K562 (cell line): ENCODE data around the gene ADGRA1. TPM values are rescaled to one million over a fixed set of nuclear protein-coding genes. Genes with fewer than 3 reads are reported as not detected.

Experiments used
- ATAC-seq: fragments of 200-7000 bp; cut with Tn5 transposase; 3 replicates; pipeline ENCODE4 v1.9.1; 2020; ENCODE audit warnings: moderate library complexity
- BruUV-seq: library from RNA; stranded (reverse); fragments of 400-500 nt; replicated peaks from 2 replicates; lab custom pipeline; 2021; lab: Mats Ljungman, UMichigan
- CTCF ChIA-PET: fragments of 300-600 bp; formaldehyde crosslinking; extraction: SDS; loops from one replicate; lab custom pipeline; 2021; ENCODE audit warnings: low intra/inter-chr PET ratio; lab: Yijun Ruan, JAX
- POLR2A ChIA-PET: fragments of 300-600, 350-650 bp; sonication (Branson Sonifier 250); formaldehyde crosslinking; extraction: SDS; loops from one replicate; lab custom pipeline; 2021; ENCODE audit warnings: antibody characterized with exemption, inconsistent platforms; lab: Yijun Ruan, JAX
- DNase-seq, 4 experiments: peaks; one replicate each; pipeline versions ENCODE4 v3.0.0 to v3.0.0-alpha.2; 2011 to 2018; ENCODE audit warnings: low spot score in 3 of 4, mixed read lengths in 3 of 4; ENCODE audit errors: extremely low read depth in 1 of 4
- FAIRE-seq: peaks from 2 replicates; lab custom pipeline; 2011; peaks lifted over from hg19 to GRCh38; lab: Jason Lieb, UNC
- H2AFZ ChIP-seq: 2 replicates; pipeline ENCODE4 v1.6.0; 2011; ENCODE audit warnings: low read depth, low read length, control low read depth, inconsistent platforms
- H3K27ac ChIP-seq: fragments of 200-600 bp; 3 replicates; pipeline ENCODE4 v1.8.0; 2011; ENCODE audit warnings: low read depth, mild to moderate bottlenecking, control low read depth, inconsistent platforms, low read length, moderate library complexity, mixed read lengths; ENCODE audit errors: extremely low read depth
- H3K27me3 ChIP-seq, 2 experiments: fragments of 300-600 bp in 1 of 2; 2 replicates in 1 of 2; 3 replicates in 1 of 2; pipeline versions ENCODE4 v1.6.0 to v1.8.0; 2011; ENCODE audit warnings: inconsistent platforms in 2 of 2, low read length in 2 of 2, mild to moderate bottlenecking in 1 of 2, mixed read lengths in 1 of 2, moderate library complexity in 1 of 2; ENCODE audit not compliant: control insufficient read depth in 2 of 2, insufficient read depth in 2 of 2
- H3K36me3 ChIP-seq: fragments of 300-600 bp; 3 replicates; pipeline ENCODE4 v1.8.0; 2011; ENCODE audit warnings: mild to moderate bottlenecking, low read length, inconsistent platforms; ENCODE audit not compliant: control insufficient read depth, insufficient read depth
- H3K4me1 ChIP-seq, 2 experiments: fragments of 200-600 bp in 1 of 2; replicated peaks in 1 of 2; 2 replicates in 1 of 2; 3 replicates in 1 of 2; pipeline versions ENCODE4 v1.5.1 to v1.8.0; 2011; ENCODE audit warnings: inconsistent platforms in 2 of 2, low read length in 2 of 2, mild to moderate bottlenecking in 1 of 2, mixed read lengths in 1 of 2, moderate library complexity in 1 of 2; ENCODE audit not compliant: control insufficient read depth in 2 of 2, insufficient read depth in 2 of 2
- H3K4me2 ChIP-seq: 2 replicates; pipeline ENCODE4 v1.6.1; 2011; ENCODE audit warnings: low read length, control low read depth, inconsistent platforms, mixed read lengths; ENCODE audit not compliant: insufficient read depth
- H3K4me3 ChIP-seq: fragments of 200-600 bp; sonication (generic), shearing (Covaris generic); 2 replicates; pipeline ENCODE4 v1.5.1; 2016; ENCODE audit warnings: control low read depth, inconsistent platforms
- H3K79me2 ChIP-seq: fragments of 200-600 bp; 3 replicates; pipeline ENCODE4 v1.8.0; 2011; ENCODE audit warnings: low read length, inconsistent platforms; ENCODE audit not compliant: control insufficient read depth, insufficient read depth
- H3K9ac ChIP-seq, 2 experiments: 2 replicates each; pipeline versions ENCODE4 v1.6.0 to v1.6.1; 2011; ENCODE audit warnings: low read depth in 2 of 2, low read length in 2 of 2, control low read depth in 1 of 2, inconsistent platforms in 1 of 2, mild to moderate bottlenecking in 1 of 2, mixed read lengths in 1 of 2; ENCODE audit not compliant: insufficient read depth in 1 of 2
- H3K9me1 ChIP-seq: one replicate; pipeline ENCODE4 v1.6.0; 2011; ENCODE audit warnings: inconsistent platforms, mild to moderate bottlenecking, low read length, moderate library complexity; ENCODE audit not compliant: control insufficient read depth, insufficient read depth
- H3K9me3 ChIP-seq: replicated peaks from 2 replicates; pipeline ENCODE4 v1.5.1; 2011; ENCODE audit warnings: low read depth, low read length, inconsistent platforms; ENCODE audit not compliant: control insufficient read depth, insufficient read depth
- H4K20me1 ChIP-seq: replicated peaks from 2 replicates; pipeline ENCODE4 v1.6.1; 2011; ENCODE audit warnings: low read length, inconsistent platforms, mixed read lengths; ENCODE audit not compliant: control insufficient read depth, insufficient read depth
- BCOR ChIP-seq: fragments of 450-650 bp; IDR thresholded peaks from 2 replicates; pipeline ENCODE4 v1.6.1; 2016
- BRF1 ChIP-seq: IDR thresholded peaks from 3 replicates; pipeline ENCODE4 v1.6.1; 2011; ENCODE audit warnings: borderline replicate concordance, mild to moderate bottlenecking; ENCODE audit not compliant: insufficient read length; ENCODE audit errors: extremely low read depth
- FOSL1 ChIP-seq: fragments of 200-800 bp; sonication (Bioruptor generic); conservative IDR thresholded peaks from 2 replicates; pipeline ENCODE4 v1.6.1; 2016; ENCODE audit warnings: missing genetic modification characterization, missing compliant biosample characterization
- GATAD2B ChIP-seq: fragments of 450-650 bp; IDR thresholded peaks from 2 replicates; pipeline ENCODE4 v1.6.1; 2017; ENCODE audit warnings: mild to moderate bottlenecking, borderline replicate concordance
- KLF13 ChIP-seq: fragments of 450-650 bp; IDR thresholded peaks from 2 replicates; pipeline ENCODE4 v1.6.1; 2016; ENCODE audit warnings: missing genetic modification characterization, low read depth, mild to moderate bottlenecking, missing compliant biosample characterization, moderate library complexity, borderline replicate concordance
- NR4A1 ChIP-seq, 2 experiments: fragments of 250-450 bp in 1 of 2; fragments of 450-650 bp in 1 of 2; sonication (Bioruptor Pico) in 1 of 2; IDR thresholded peaks; 2 replicates each; pipeline versions ENCODE4 v1.4.0 to v1.6.1; 2016 to 2020; ENCODE audit warnings: mild to moderate bottlenecking in 2 of 2, missing compliant biosample characterization in 1 of 2, missing genetic modification characterization in 1 of 2, moderate library complexity in 1 of 2
- POLR2AphosphoS2 ChIP-seq: IDR thresholded peaks from 2 replicates; pipeline ENCODE4 v1.6.1; 2012; ENCODE audit warnings: low read length, improper control_type of control experiment
- RBM25 ChIP-seq: fragments of 200-400 bp; formaldehyde crosslinking; IDR thresholded peaks from 2 replicates; pipeline ENCODE4 v1.6.1; 2018; ENCODE audit warnings: low read length, low read depth, moderate library complexity; ENCODE audit not compliant: severe bottlenecking
- ZNF146 ChIP-seq: IDR thresholded peaks from one replicate; pipeline ENCODE4 v1.6.1; 2018; ENCODE audit warnings: missing compliant biosample characterization; ENCODE audit not compliant: unreplicated experiment
- WGBS: fragments of 100-300 bp; shearing (Covaris generic); methylation state at CpG from one replicate; pipeline ENCODE4 v1.1.6; 2016; ENCODE audit warnings: low coverage, mixed read lengths; ENCODE audit not compliant: insufficient coverage; ENCODE audit errors: missing lambda C conversion rate; 5-methylcytosine and 5-hydroxymethylcytosine counted together
- in situ Hi-C: fragments of 300-500 bp; cut with MboI; formaldehyde crosslinking; loops from 4 replicates; pipeline ENCODE4 v1.15.0; 2018; ENCODE audit warnings: inconsistent platforms, mixed read lengths
- intact Hi-C: fragments of 100-400 bp; cut with micrococcal nuclease; formaldehyde crosslinking; loops from 2 replicates; pipeline ENCODE4 v1.14.2; 2022
- polyA plus RNA-seq, 8 experiments: library from polyadenylated mRNA; depleted of rRNA in 4 of 8; stranded (reverse) in 5 of 8; unstranded in 3 of 8; fragments of >200 nt; fragmentation: Nextera tagmentation in 2 of 8; fragmentation: Illumina TruSeq in 1 of 8; extraction: Ambion mirVana in 2 of 8; extraction: Trizol in 1 of 8; gene quantifications; 2 replicates each; pipeline versions ENCODE4 v1.2.1 to v1.2.3, GENCODE V29; 2011 to 2014; ENCODE audit warnings: inconsistent platforms in 1 of 8, missing spikeins in 1 of 8
- total RNA-seq, 7 experiments: library from RNA; depleted of rRNA in 6 of 7; stranded (reverse); fragments of >200 nt in 6 of 7; fragmentation: Illumina TruSeq in 2 of 7; extraction: Trizol in 2 of 7; gene quantifications; 2 replicates each; pipeline versions ENCODE4 v1.2.1 to v1.2.3, GENCODE V29; 2011 to 2021; ENCODE audit warnings: low replicate concordance in 1 of 7

ADGRA1 gene
- total and polyA plus RNA-seq, 9 of the 15 experiments (the other 6 are each of a cell fraction or from before 2014, with no cell fraction given): not detected

DNA sequence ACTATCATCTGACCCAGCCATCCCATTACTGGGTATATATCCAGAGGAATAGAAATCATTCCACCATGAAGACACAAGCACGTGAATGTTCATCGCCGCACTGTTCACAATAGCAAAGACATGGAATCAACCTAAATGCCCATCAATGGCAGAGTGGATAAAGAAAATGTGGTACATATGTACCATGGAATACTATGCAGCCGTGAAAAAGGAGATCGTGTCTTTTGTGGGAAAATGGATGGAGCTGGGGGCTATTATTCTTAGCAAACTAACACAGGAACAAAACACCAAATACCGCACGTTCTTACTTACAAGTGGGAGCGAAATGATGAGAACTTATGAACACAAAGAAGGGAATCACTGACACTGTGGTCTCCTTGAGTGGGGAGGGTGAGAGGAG lies 62.5 kb downstream of the ADGRA1 start:
- Histone ChIP-seq H3K27ac (no peak overlapping the region), H3K4me1 (no peaks in the 10 kb centered on the region; a peak in 1 of 5 replicates), H3K4me3 (no peak overlapping the region), H2AFZ (no peak overlapping the region), H3K27me3 (peaks cover 8 to 19% of the 10 kb centered on the region in 2 experiments; a peak in 3 of 5 replicates), H3K4me2 (no peak overlapping the region), H3K9me1 (no peaks in the 10 kb centered on the region), H3K79me2 (no peaks in the 10 kb centered on the region), H4K20me1 (no peaks in the 10 kb centered on the region; the same call in 1 of the 2 replicates), H3K9ac (no peak overlapping the region), H3K9me3 (no peaks in the 10 kb centered on the region), H3K36me3 (no peaks in the 10 kb centered on the region)
- no TSS peak for BruUV-seq
- DNase-seq: no peak
- ATAC-seq: no peak
- no peak for FAIRE-seq
- no peak for TF ChIP-seq KLF13 (tag)
- peak; percentile 98 for TF ChIP-seq ZNF146
- TF ChIP-seq FOSL1 (tag): no peak
- no peak for TF ChIP-seq BRF1
- peak; percentile 90 for TF ChIP-seq RBM25
- no peak for TF ChIP-seq NR4A1 (CRISPR knock-in tag; IDR thresholded peaks at IDR 0.05)
- TF ChIP-seq NR4A1 (tag; IDR thresholded peaks at IDR 0.05): no peak
- TF ChIP-seq POLR2AphosphoS2: no peak
- TF ChIP-seq GATAD2B: no peak
- TF ChIP-seq BCOR: 0 out of 2 replicates have a peak, but pooled peaks have one; percentile 44
- in situ Hi-C loops (no loop called here), intact Hi-C loops (no loop called here)
- ChIA-PET CTCF (no interaction called here), POLR2A (no interaction called here)
- 0% methylated on average over 8 of the region's 8 CpGs for WGBS
